NB4 (cell line): ENCODE measurements around the gene ATP8B3.

Source experiments
- DNase-seq: peaks from one replicate; pipeline ENCODE4 v3.0.0; 2010; ENCODE audit warnings: low read depth
- H3K4me3 ChIP-seq: one replicate; pipeline ENCODE4 v1.5.1; 2011; ENCODE audit warnings: mild to moderate bottlenecking, low read depth, low read length, moderate library complexity
- CTCF ChIP-seq: IDR thresholded peaks from one replicate; pipeline ENCODE4 v1.5.1; 2012; ENCODE audit warnings: low read depth, low read length
- MYC ChIP-seq: IDR thresholded peaks from 2 replicates; pipeline ENCODE4 v1.6.1; 2011; ENCODE audit warnings: low read depth, low read length
- POLR2A ChIP-seq: IDR thresholded peaks from 2 replicates; pipeline ENCODE4 v1.6.1; 2011; ENCODE audit warnings: mild to moderate bottlenecking; ENCODE audit not compliant: insufficient read length; ENCODE audit errors: extremely low read depth
- TF ChIP-seq, protein P1 (sequence below): IDR thresholded peaks from 2 replicates; pipeline ENCODE4 v1.6.1; 2011; ENCODE audit warnings: low read depth, low read length

ATP8B3 gene

DNA sequence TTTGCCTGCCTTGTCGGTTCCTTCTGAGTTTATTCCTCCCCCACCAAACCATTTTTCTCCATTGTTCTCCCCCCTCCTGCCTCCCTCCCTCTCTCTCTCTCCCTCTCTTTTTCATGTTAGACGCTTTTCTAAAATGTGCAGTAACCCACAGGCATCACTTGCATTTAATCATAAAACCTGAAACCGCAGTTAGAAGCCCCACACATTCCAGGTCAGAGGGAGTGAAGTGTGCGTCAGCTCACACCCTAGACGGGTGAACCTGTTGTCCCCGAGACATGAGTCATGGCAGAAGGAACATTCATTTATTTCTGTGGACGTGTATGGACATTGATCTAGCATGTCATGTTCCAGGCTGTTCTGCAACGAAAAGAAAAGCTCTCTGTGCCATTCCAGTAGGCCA is 38.9 kb downstream of the ATP8B3 start:
- no peak for TF ChIP-seq CTCF
- TF ChIP-seq MYC: no peak
- TF ChIP-seq, protein P1, sequence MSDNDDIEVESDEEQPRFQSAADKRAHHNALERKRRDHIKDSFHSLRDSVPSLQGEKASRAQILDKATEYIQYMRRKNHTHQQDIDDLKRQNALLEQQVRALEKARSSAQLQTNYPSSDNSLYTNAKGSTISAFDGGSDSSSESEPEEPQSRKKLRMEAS: no peak
- TF ChIP-seq POLR2A: no peak
- no peak for DNase-seq
- H3K4me3 ChIP-seq: no peak overlapping the region

DNA sequence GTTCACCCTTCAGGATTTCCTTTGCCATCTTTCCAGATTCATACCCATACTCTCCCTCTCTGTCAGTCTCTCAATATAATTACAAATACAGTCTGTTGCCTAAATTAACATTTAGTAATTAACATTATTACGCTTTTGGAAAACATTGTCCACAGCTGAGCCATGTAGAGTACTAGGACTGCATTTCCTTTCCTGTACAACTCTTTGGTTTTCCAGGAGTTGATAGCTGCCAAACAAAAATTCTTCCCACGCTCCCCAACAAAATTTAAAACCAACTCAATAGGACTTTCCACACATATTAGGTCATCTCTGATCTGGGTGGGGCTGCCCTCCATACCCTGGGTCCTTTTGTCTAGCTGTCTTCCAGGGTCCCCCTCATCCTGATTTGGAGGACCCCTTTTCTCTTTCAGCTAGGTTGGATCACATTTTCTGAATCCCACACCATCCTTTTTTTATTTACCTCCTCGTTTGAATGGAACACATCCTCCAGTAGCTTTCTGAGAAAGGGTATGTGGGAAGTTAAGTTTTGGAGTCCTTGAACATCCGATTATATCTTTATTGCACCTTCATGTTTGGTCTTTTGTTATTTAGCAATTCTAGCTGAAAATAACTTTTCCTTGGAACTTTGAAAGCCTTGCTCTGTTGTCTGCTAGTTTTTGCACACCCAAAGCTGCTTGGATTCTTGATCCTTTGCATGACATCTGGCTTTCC is 41.1 kb downstream of the ATP8B3 start:
- no peak for DNase-seq
- H3K4me3 ChIP-seq: no peak overlapping the region
- TF ChIP-seq POLR2A (no peak), CTCF (no peak), MYC (no peak)
- TF ChIP-seq, protein P1: no peak

DNA sequence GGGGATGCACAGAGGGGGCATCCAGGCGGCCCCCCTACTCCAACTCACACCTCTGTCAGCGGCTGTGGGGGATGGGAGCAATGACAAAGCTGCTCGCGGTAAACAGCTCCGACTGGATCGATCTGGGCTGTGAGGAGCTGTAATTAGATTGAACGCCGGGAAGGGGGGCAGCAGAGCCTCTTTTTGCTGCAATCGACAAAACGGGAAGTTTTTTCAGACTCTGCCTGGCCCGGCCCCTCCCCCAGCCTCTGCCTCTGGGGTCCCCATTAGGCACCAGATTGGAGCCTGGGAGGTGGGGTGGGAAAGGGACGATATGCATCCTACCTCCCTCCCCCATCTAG is 42.5 kb downstream of the ATP8B3 start:
- no peak overlapping the region for H3K4me3 ChIP-seq
- TF ChIP-seq CTCF (no peak), POLR2A (no peak), MYC (no peak)
- TF ChIP-seq, protein P1: no peak

DNA sequence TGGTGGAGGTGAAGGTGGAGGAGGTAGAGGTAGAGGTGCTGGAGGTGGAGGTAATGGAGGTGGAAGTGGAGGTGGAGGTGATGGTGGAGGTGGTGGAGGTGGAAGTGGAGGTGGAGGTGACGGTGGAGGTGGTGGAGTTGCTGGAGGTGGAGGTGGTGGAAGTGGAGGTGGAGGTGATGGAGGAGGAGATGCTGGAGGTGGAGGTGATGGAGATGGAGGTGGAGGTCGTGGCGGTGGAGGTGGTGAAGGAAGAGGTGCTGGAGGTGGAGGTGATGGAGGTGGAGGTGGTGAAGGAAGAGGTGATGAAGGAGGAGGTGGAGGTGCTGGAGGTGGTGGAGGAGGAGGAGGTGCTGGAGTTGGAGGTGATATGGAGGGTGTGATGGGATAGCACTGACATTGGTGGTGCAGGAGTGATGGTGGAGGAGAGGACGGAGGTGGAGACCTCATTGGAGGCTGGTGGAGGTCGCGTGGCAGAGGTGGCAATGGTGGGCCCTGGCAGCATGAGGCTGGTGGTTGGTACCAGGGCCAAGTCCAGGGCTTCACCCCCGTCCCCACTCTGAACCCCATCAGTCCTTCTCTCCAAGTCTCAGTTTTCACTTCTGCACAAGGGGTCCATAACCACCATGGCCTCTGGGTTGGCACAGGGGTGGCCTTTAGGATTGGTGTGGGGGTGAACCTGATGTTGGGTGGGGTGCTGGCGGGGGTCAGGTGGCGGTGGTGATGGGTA is 43.0 kb downstream of the ATP8B3 start:
- TF ChIP-seq, protein P1: no peak
- TF ChIP-seq MYC (no peak), CTCF (no peak), POLR2A (no peak)
- no peak for DNase-seq
- no peak overlapping the region for H3K4me3 ChIP-seq

More for the DNA sequence above, 42.5 kb downstream of the ATP8B3 start:
- no peak for DNase-seq

- H3K4me3 ChIP-seq: no peak overlapping the region
- DNase-seq: peak; percentile 49
- TF ChIP-seq, protein P1: no peak
- TF ChIP-seq CTCF: peak; percentile 46
These were observed 43.8 kb downstream of the ATP8B3 start for GRCh38 chr19:1768248-1768647.
